ENCODE measurements around the gene FNDC3A. TPM values are rescaled to one million over a fixed set of nuclear protein-coding genes. Genes with fewer than 3 reads are reported as not detected.
A peak's percentile ranks its signal among the peaks of the same experiment; 100 is the strongest.

Gene FNDC3A
- total RNA-seq, 1 experiment from 2014 or later, result 15.6 TPM

- no peaks in the 10 kb centered on the region for H3K36me3 ChIP-seq (ENCODE audit: low read depth, low read length)
- no peaks in the 10 kb centered on the region for H3F3A ChIP-seq (ENCODE audit: low read length, unreplicated experiment)
- peaks cover 31% of the 10 kb centered on the region for H3K79me2 ChIP-seq (ENCODE audit: low read length)
- no peaks in the 10 kb centered on the region for H3K27me3 ChIP-seq (ENCODE audit: low read length)
- peak overlapping the region; percentile 57 for H3K27ac ChIP-seq (ENCODE audit: low read length)
- DNase-seq (peak; percentile 69), ATAC-seq (peak; percentile 54; the same call in 1 of the 2 replicates)
- H3K9me2 ChIP-seq (replicated peaks; ENCODE audit: low read length), result no peaks in the 10 kb centered on the region
- peak overlapping the region; percentile 81 for H3K4me3 ChIP-seq (ENCODE audit: low read length)
- ChIA-PET CTCF (interaction anchor here (0.5 to 0.6 kb wide), 2 partner anchors 250 to 292 kb away, joined by 6 to 7 read pairs; no protein-coding TSS in a partner anchor), POLR2A (ENCODE audit: unreplicated experiment) (no interaction called here)
- BruUV-seq (replicated peaks), result TSS peak; percentile 91
- H3K4me1 ChIP-seq (ENCODE audit: insufficient read depth, low read length), result peaks cover 19% of the 10 kb centered on the region
- peak overlapping the region; percentile 97 for H2AFZ ChIP-seq (ENCODE audit: low read length)
- no peaks in the 10 kb centered on the region for H4K20me1 ChIP-seq (ENCODE audit: low read length)
- H3K9ac ChIP-seq (ENCODE audit: low read length), result peak overlapping the region; percentile 84
- peak overlapping the region; percentile 84 for H3K4me2 ChIP-seq (ENCODE audit: low read length)
- TF ChIP-seq EZH2phosphoT487 (IDR thresholded peaks at IDR 0.05; ENCODE audit: borderline replicate concordance, low read length) (no peak), EZH2 (IDR thresholded peaks at IDR 0.05; ENCODE audit: low read length, unreplicated experiment) (no peak)
- no peaks in the 10 kb centered on the region for H3K9me3 ChIP-seq (ENCODE audit: low read length)
- intact Hi-C loops (cut with micrococcal nuclease), result loop anchor here (1.0 kb wide), 1 partner anchor 12 kb away; no protein-coding TSS in a partner anchor
These were observed 134.6 kb downstream of the FNDC3A start for GRCh38 chr13:49110122-49110912.

- H3K9me3 ChIP-seq (ENCODE audit: low read length), result no peaks in the 10 kb centered on the region
- CTCF ChIA-PET, result interaction anchor here (0.5 kb wide), 1 partner anchor 250 kb away, joined by 6 read pairs; no protein-coding TSS in a partner anchor
- H3K36me3 ChIP-seq (ENCODE audit: low read depth, low read length), result no peaks in the 10 kb centered on the region; the same call in 1 of the 2 replicates
- peak overlapping the region; percentile 81 for H3K4me3 ChIP-seq (ENCODE audit: low read length)
- H2AFZ ChIP-seq (ENCODE audit: low read length), result peak overlapping the region; percentile 97
- peak overlapping the region; percentile 84 for H3K9ac ChIP-seq (ENCODE audit: low read length)
- POLR2A ChIA-PET (ENCODE audit: unreplicated experiment), result no interaction called here
- peak overlapping the region; percentile 84 for H3K4me2 ChIP-seq (ENCODE audit: low read length)
- H4K20me1 ChIP-seq (ENCODE audit: low read length), result no peaks in the 10 kb centered on the region
- no TSS peak for BruUV-seq (replicated peaks)
- ATAC-seq, result peak; percentile 11; the same call in 1 of the 2 replicates
- H3K27ac ChIP-seq (ENCODE audit: low read length), result no peak overlapping the region
- intact Hi-C loops (cut with micrococcal nuclease), result loop anchor here (1.0 kb wide), 1 partner anchor 13 kb away; no protein-coding TSS in a partner anchor
- no peak for TF ChIP-seq EZH2 (IDR thresholded peaks at IDR 0.05; ENCODE audit: low read length, unreplicated experiment)
- TF ChIP-seq, protein P1, sequence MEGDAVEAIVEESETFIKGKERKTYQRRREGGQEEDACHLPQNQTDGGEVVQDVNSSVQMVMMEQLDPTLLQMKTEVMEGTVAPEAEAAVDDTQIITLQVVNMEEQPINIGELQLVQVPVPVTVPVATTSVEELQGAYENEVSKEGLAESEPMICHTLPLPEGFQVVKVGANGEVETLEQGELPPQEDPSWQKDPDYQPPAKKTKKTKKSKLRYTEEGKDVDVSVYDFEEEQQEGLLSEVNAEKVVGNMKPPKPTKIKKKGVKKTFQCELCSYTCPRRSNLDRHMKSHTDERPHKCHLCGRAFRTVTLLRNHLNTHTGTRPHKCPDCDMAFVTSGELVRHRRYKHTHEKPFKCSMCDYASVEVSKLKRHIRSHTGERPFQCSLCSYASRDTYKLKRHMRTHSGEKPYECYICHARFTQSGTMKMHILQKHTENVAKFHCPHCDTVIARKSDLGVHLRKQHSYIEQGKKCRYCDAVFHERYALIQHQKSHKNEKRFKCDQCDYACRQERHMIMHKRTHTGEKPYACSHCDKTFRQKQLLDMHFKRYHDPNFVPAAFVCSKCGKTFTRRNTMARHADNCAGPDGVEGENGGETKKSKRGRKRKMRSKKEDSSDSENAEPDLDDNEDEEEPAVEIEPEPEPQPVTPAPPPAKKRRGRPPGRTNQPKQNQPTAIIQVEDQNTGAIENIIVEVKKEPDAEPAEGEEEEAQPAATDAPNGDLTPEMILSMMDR (conservative IDR thresholded peaks at IDR 0.05; ENCODE audit: low read depth, low read length), result no peak
- no peak for TF ChIP-seq EZH2phosphoT487 (IDR thresholded peaks at IDR 0.05; ENCODE audit: borderline replicate concordance, low read length)
- peaks cover 19% of the 10 kb centered on the region for H3K4me1 ChIP-seq (ENCODE audit: insufficient read depth, low read length)
- no peak for DNase-seq
- peaks cover 31% of the 10 kb centered on the region for H3K79me2 ChIP-seq (ENCODE audit: low read length)
- no peaks in the 10 kb centered on the region for H3K9me2 ChIP-seq (replicated peaks; ENCODE audit: low read length)
- H3K27me3 ChIP-seq (ENCODE audit: low read length), result no peaks in the 10 kb centered on the region
- H3F3A ChIP-seq (ENCODE audit: low read length, unreplicated experiment), result no peaks in the 10 kb centered on the region
These were observed 135.1 kb downstream of the FNDC3A start for GRCh38 chr13:49110913-49111170.

DNA sequence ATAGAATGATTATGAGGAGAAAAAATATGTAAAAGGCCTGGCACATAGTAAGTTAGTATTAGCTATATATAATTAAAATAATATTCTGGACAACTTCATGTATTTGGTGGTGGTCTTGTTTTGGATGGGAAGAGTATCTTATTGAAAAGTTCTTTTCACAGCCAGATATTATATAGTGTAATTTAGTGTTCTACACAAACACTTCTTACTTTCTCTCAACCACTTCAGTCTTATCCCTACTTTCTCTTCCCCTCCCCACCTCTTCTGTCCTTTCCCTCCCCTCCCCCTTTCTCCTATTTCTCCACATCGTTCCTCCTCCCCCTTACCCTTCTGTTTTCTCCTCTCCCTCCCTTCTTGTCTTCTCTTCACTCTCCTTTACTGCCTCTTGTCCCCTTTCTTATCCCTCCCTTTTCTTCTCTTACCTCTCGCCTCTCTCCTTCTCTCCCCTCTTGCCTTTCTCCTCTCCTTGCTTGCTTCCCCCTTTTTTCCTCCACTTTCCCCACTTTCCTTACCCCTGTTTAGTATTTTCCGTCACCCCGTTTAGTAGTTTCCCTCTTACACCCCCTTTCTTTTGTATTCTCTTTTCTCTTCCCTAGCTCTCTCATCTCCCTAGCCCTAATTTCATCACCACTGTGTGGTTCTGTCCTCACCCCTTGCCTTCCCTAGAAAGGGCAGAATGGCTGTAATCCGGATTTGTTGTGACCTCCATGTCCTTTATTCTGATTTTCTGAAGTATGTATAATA lies 137.2 kb downstream of the FNDC3A start:
- Histone ChIP-seq H3K27ac (ENCODE audit: low read length) (peak overlapping the region; percentile 56), H3K79me2 (ENCODE audit: low read length) (peaks cover 31% of the 10 kb centered on the region), H3K4me2 (ENCODE audit: low read length) (peak overlapping the region; percentile 69), H3F3A (ENCODE audit: low read length, unreplicated experiment) (no peaks in the 10 kb centered on the region), H3K9me2 (replicated peaks; ENCODE audit: low read length) (no peaks in the 10 kb centered on the region), H3K9me3 (ENCODE audit: low read length) (no peaks in the 10 kb centered on the region), H3K4me3 (ENCODE audit: low read length) (peak overlapping the region; percentile 5; the same call in 1 of the 2 replicates), H3K9ac (ENCODE audit: low read length) (peak overlapping the region; percentile 62; the same call in 1 of the 2 replicates), H3K27me3 (ENCODE audit: low read length) (no peaks in the 10 kb centered on the region), H2AFZ (ENCODE audit: low read length) (peak overlapping the region; percentile 72; the same call in 1 of the 2 replicates), H3K36me3 (ENCODE audit: low read depth, low read length) (no peaks in the 10 kb centered on the region; the same call in 1 of the 2 replicates), H4K20me1 (ENCODE audit: low read length) (no peaks in the 10 kb centered on the region), H3K4me1 (ENCODE audit: insufficient read depth, low read length) (peaks cover 19% of the 10 kb centered on the region)
- no peak for TF ChIP-seq EZH2 (IDR thresholded peaks at IDR 0.05; ENCODE audit: low read length, unreplicated experiment)
- TF ChIP-seq EZH2phosphoT487 (IDR thresholded peaks at IDR 0.05; ENCODE audit: borderline replicate concordance, low read length), result no peak
- TF ChIP-seq, protein P1 (conservative IDR thresholded peaks at IDR 0.05; ENCODE audit: low read depth, low read length), result no peak
- POLR2A ChIA-PET (ENCODE audit: unreplicated experiment), result no interaction called here
- CTCF ChIA-PET, result no interaction called here
- ATAC-seq (no peak), DNase-seq (no peak)
- no TSS peak for BruUV-seq (replicated peaks)
- intact Hi-C loops (cut with micrococcal nuclease), result no loop called here
